ENCODE measurements around the gene PTBP1.

- TF ChIP-seq NFATC3 (IDR thresholded peaks at IDR 0.05) = no peak
- TF ChIP-seq ZNF436 (CRISPR knock-in tag; IDR thresholded peaks at IDR 0.05) = no peak
- TF ChIP-seq ATF7 (IDR thresholded peaks at IDR 0.05) = no peak
- TF ChIP-seq, protein P1, sequence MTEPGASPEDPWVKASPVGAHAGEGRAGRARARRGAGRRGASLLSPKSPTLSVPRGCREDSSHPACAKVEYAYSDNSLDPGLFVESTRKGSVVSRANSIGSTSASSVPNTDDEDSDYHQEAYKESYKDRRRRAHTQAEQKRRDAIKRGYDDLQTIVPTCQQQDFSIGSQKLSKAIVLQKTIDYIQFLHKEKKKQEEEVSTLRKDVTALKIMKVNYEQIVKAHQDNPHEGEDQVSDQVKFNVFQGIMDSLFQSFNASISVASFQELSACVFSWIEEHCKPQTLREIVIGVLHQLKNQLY (CRISPR knock-in tag; conservative IDR thresholded peaks at IDR 0.05) = no peak
- no peak for TF ChIP-seq BRCA1 (IDR thresholded peaks at IDR 0.05)
- no peak for TF ChIP-seq BRCA1 (CRISPR knock-in tag; IDR thresholded peaks at IDR 0.05)
- TF ChIP-seq MYC (IDR thresholded peaks at IDR 0.05; ENCODE audit: low read depth, low read length) = no peak
- no peak for TF ChIP-seq MYC (CRISPR knock-in tag; IDR thresholded peaks at IDR 0.05; ENCODE audit: borderline replicate concordance, low read depth)
- no peak for TF ChIP-seq HDAC2 (IDR thresholded peaks at IDR 0.05)
- no peak for TF ChIP-seq YY1 (IDR thresholded peaks at IDR 0.05; ENCODE audit: borderline replicate concordance in 1 of 3, control insufficient read depth in 1 of 3, extremely low read depth in 1 of 3, insufficient read depth in 3 of 3, insufficient read length in 1 of 3, insufficient replicate concordance in 2 of 3, low read depth in 1 of 3, low read length in 2 of 3)
- TF ChIP-seq ATF2 (CRISPR knock-in tag; IDR thresholded peaks at IDR 0.05) = no peak
- no peak for TF ChIP-seq ZNF75A (CRISPR knock-in tag; IDR thresholded peaks at IDR 0.05)
- no peak for TF ChIP-seq TEAD4 (IDR thresholded peaks at IDR 0.05; ENCODE audit: low read length)
- TF ChIP-seq TEAD4 (CRISPR knock-in tag; IDR thresholded peaks at IDR 0.05; ENCODE audit: borderline replicate concordance) = no peak
These were observed 53.7 kb downstream of the PTBP1 start for GRCh38 chr19:850979-851335.

Data from K562 (cell line).